GM18873 (cell line): ENCODE measurements around the gene HTRA3.

Source experiments
- ATAC-seq: cut with Tn5 transposase; IDR thresholded peaks from one replicate; pipeline ENCODE4 v1.9.1; 2021; ENCODE audit warnings: mild to moderate bottlenecking, moderate library complexity, moderate number of reproducible peaks; ENCODE audit not compliant: unreplicated experiment, low FRiP score

HTRA3 gene

GRCh38 chr4:8290701-8290970 lies 21.1 kb downstream of the HTRA3 start:
- no peak for ATAC-seq

DNA sequence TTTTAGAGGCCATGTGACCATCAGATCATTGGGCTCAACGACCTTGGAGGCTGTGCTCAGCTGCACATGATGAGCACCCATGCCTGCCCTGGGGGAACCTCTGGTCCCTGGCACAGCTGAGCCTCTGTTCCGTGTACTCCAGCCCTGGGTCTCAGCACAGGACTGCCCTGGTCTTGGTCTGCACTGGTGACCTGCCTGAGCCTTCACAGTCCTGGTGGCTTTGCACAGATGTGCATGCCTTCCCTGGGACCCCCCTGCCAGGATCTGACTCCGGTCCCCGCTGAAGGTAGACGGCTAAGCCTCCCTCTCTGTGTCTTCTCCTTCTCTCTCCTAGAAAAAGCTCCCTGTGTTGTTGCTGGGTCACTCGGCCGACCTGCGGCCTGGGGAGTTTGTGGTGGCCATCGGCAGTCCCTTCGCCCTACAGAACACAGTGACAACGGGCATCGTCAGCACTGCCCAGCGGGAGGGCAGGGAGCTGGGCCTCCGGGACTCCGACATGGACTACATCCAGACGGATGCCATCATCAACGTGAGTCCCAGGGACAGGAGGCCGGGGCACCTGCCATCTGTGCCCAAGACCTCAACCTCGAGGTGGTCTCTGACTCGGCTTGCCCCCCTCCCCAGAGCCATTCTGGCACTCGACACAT lies 21.6 kb downstream of the HTRA3 start:
- no peak for ATAC-seq

DNA sequence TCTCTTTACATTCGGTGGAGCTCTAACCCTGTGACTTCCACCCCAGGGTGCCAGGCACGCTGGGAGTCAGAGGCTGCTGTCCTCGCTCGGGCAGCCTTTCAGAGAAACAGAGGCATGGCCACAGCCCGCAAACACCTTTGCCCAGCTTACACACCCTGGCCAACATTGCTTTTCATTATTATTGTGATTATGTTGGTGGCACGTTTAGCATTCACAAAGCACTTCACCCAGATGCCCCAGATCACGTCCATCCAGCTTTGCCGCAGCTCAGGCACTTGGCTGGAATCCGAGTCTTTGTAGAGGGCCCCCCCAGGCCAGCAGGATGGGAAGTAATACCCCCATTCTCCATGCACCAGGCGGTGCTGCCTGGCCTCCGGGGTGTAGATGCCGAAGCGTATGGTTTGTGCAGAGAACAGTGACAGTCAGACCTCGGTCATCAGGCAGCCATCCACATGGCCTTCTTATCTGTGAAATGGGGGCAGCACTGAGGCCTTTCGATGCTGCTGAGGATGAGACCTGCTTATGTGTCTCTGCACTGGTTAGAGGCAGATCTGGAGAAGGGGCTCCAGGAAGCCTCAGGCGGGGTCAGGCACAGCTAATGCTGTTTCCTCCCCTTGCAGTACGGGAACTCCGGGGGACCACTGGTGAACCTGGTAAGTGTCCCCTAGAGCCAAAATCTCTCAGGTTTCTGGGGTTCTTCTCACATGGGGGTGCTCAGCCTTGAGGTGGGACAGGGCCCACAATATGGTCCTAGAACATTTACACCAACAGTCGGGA lies 22.3 kb downstream of the HTRA3 start:
- ATAC-seq, result no peak

DNA sequence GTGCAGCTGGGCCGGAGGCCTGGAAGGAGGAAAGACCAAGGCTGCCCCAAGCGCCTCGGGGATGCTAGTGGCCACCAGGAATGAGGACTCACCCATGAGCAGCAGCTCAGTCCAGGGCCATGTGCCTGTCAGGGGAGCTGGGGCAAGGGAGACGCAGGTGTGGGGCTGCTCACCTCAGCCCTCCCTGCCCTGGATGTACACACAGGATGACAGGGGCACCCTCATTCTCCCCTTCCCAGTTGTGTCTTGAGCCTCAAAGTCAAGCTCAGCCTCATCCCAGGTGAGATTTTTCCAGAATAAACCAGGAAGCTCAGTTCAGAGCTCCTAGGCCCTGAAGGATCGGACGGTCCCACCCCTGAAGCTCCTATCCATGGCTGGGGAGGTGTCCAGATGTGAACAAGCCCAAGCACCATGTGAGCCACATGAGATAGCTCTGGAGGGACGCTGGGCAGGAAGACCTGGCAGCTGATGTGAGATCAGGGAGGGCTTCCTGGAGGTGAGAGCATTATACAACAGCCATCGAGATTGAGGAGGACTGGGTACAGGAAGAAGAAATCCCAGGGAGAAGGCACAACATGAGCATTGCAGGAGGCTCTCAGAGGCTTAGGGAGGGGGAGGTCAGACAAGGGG lies 23.0 kb downstream of the HTRA3 start:
- no peak for ATAC-seq

DNA sequence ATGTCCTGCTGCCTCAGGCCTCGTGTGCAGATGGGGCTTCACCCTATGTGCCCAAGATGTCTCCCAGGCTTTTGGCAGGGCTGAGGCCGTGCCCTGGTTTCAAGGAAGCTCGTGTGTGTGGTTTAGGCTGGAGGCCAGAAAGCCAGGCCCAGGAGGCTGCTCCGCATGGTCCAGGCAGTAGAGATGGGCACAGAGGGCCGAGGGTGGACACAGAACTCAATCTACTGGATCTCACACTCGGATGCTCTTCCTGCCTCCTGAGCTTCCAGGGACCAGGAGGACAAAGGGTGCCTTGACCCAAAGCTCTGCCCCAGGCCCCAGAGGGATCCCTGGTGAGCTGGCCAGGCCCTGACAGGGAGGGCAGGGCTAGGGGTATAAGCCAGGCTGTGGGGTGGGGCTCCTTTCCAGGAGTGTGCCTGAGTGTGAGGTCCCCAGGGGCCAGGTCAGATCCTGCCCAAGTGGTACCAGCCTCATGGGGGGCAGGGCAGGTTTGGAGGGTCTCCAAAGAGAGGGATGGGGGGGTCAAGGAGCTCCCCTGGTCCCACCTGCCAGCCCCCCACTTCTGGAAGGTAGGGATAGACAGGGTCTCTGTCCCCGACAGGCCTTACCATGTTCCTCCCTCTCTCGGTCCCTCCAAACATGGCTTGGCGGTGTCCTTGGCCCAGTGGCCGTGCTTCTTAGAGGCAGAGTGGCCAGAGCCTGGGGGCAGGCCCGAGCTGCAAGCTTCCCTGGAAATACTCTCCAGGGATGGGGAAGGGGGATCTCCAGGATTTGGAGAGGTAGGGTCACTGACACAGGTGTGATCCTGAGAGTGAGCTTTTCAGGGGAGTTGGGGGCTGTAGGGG lies 23.8 kb downstream of the HTRA3 start:
- no peak for ATAC-seq

DNA sequence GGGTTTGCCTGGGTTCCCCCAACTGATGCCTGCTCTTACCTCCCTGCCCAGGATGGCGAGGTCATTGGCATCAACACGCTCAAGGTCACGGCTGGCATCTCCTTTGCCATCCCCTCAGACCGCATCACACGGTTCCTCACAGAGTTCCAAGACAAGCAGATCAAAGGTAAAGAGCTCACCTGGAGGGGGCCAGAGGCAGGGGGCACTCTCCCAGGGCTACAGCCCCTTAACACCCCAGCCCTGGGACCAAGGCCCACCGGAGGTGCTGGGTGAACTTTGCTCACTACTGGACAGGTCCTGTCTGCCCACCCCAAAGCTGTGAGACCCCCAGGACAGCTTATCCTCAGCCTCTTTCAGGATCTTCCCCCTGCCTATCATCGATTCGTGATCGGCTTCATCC lies 24.5 kb downstream of the HTRA3 start:
- no peak for ATAC-seq

DNA sequence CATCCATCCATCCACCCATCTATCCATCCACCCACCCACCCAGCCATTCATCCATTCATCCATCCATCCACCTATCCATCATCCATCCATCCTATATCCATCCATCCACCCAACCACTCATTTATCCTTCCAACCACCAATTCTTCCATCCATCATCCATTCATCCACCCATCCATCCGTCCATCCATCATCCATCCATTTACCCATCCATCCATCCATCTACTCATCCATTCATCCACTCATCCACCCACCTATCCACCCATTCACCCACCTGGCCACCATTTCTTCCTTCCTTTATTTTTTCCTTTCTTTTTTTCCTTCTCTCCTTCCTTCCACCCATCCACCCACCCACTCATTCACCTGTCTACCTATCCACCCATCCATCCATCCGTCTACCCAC lies 25.2 kb downstream of the HTRA3 start:
- no peak for ATAC-seq

DNA sequence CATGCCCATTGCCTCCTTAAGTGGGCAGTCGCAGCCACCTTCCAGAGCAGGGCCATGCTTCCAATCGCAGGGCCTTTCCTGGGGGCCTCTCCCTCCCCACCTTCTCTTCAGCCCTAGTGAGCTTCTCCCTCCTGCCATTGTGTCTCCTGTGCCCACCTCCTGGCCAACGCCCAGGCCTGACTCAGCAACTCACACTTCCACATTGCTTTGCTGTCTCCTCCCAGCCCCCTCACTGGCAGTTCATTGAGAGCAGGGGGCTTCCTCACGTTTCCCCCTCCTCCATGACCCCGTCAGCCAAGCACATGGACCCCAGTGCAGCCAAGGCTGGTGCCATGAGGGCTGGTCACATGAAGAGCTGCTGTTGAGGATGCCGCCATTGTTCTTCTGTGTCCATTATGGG lies 25.9 kb downstream of the HTRA3 start:
- ATAC-seq, result no peak

DNA sequence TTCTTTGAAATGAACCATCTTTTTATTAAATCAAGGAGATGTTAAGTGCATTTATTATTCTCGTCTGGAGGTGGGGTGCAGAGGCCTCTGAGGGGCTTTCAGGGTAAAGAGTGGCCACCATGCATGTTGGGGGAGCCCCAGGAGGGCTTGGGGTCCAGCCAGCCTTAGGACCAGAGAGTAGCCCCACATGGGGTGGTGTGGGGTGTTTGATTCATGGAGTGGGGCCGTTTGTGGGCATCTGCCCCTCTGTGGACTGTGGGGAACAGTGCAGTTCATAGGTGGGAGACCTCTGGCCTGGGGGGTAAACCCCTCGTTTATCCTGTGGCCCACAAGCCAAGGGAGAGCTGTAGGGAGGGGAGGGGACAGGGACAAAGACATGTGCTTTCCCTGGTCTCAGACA lies 26.9 kb downstream of the HTRA3 start:
- no peak for ATAC-seq

- no peak for ATAC-seq
These were observed 27.6 kb downstream of the HTRA3 start for GRCh38 chr4:8297141-8297601.

DNA sequence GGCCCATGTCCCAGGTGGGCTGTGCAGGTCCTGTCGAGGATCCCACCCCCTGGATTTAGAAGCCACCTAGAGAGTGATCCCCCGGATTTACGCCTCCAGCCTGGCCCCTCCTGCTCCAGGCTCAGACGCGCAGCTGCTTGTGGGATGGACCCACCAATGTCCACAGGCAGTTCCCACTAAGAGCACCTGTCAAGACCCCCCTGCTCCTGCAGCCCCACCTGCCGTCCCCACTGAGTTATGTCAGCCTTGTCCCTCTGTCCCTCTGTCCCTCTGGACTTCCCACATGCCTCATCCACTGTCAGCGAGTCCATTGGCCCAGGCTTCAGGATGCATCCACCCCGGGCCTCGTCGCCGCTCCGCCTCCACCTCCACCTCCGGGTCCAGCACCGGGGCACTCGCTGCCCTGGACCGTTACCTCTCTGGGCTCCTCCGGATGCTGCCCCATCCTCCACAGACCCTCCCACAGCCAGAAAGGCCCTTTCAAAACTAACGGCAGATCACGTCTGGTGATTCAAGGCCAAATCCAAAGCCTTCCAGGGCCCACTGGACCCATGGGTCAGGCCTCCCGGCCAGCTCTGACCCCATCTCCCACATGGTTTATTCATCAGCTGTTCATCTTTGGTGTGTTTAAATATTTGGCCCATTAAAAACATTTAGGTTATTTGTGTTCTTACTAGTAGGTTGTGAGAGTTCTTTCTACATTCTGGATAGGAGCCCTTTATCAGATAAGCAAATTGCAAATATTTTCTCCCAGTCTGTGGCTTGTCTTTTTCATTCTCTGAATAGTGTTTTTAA lies 28.3 kb downstream of the HTRA3 start:
- no peak for ATAC-seq

- ATAC-seq, result no peak
These were observed 31.3 kb downstream of the HTRA3 start for GRCh38 chr4:8300832-8301231.

GRCh38 chr4:8301851-8302730 lies 32.5 kb downstream of the HTRA3 start:
- ATAC-seq, result no peak

GRCh38 chr4:8303081-8303480 lies 33.5 kb downstream of the HTRA3 start:
- ATAC-seq, result no peak

DNA sequence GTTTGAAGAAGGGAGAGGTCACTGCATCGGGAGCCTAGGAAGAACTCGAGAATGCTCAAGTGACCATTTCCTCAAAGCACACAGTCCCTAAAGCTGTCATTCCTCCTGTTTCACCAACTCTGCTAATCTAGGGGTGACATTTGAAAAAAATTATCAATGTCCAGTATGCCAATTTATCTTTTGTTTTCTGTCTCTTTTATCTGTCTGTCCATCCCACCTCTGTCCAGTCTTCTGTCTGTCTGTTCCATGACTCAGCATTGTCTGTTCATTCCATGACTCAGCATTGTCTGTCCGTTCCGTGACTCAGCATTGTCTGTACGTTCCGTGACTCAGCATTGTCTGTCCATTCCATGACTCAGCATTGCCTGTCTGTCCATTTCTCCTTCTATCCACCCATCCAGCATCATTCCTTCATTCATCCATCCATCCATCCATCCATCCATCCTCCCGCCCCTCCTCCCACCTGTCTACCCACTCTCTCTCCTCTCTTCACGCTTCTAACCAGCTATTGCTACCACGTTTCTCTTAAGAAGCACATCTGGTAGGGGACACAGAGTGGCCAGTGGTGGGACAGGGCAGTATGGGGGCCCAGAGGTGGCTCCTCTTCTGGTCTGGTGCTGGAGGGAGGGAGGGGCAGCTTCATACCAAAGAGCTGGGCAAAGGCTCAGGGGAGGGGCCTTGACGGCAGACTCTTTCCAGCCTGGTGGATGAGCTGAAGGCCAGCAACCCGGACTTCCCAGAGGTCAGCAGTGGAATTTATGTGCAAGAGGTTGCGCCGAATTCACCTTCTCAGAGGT lies 34.1 kb downstream of the HTRA3 start:
- ATAC-seq, result no peak

GRCh38 chr4:8304827-8305695 lies 35.5 kb downstream of the HTRA3 start:
- no peak for ATAC-seq

DNA sequence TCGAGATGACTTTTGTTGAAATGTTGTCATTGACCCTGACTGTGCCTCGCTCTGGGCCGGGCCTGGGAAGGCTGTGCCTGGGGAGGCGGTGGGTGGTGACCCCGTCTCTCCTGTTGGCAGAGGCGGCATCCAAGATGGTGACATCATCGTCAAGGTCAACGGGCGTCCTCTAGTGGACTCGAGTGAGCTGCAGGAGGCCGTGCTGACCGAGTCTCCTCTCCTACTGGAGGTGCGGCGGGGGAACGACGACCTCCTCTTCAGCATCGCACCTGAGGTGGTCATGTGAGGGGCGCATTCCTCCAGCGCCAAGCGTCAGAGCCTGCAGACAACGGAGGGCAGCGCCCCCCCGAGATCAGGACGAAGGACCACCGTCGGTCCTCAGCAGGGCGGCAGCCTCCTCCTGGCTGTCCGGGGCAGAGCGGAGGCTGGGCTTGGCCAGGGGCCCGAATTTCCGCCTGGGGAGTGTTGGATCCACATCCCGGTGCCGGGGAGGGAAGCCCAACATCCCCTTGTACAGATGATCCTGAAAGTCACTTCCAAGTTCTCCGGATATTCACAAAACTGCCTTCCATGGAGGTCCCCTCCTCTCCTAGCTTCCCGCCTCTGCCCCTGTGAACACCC lies 36.4 kb downstream of the HTRA3 start:
- ATAC-seq, result no peak
